HG03457 (cell line): ENCODE measurements around the gene WDR90.

Source experiments
- ATAC-seq: cut with Tn5 transposase; IDR thresholded peaks from one replicate; pipeline ENCODE4 v1.9.1; 2021; ENCODE audit warnings: moderate number of reproducible peaks; ENCODE audit not compliant: unreplicated experiment

WDR90 gene

DNA sequence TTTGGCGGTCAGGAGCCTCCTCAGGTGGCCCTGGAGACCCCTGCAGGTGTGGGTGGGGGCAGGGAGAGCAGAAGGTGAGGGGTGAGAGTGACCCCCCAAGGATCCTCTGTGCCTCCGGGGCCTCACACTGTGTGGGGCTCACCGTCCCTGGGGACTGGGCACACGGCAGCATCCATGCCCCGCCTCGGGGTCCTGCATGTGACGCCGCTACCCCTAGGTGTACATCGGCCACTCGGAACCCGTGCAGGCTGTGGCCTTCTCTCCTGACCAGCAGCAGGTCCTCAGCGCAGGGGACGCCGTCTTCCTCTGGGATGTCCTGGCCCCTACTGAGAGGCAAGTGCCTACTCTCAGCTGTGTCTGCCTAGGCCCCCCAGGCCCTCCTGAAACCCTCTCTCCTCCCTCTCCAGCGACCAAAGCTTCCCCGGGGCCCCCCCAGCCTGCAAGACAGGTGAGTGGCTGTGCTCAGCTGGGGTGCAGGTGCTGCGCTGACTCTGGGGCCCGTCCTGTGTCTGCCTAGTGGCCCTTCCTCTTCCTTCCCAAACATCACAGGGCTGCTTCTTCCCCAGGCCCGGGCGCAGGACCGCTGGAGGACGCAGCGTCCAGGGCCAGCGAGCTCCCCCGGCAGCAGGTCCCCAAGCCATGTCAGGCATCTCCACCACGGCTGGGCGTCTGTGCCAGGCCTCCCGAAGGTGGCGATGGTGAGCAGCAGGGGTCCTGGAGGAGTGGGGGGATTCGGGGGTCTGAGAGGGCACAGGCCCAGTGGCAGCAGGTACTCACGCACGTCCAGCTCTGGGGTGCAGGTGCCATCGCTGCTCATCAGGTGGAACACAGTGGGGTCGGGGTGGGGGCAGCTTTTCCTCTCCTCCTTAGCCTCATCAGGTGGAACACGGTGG is 9.8 kb downstream of the WDR90 start:
- ATAC-seq: no peak

DNA sequence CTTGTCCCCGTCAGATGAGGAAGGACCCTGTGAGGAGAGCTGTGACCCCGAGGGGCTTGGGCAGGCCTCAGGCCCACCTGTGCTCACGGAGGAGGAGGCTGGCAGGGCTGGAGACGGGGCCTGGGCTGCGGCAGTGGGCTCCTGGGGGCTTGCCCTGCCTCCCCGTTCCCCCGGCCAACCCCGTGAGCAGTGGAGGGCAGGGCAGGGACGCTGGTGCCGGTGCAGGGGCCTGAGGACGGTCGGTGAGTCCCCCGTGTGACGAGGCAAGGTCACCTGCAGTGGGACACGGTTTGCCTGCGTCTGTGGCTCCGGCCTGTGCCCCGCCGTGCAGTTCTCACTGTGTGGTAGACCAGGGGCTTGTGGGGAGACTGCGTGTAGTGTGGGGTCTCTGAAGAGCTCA is 10.5 kb downstream of the WDR90 start:
- ATAC-seq: no peak

DNA sequence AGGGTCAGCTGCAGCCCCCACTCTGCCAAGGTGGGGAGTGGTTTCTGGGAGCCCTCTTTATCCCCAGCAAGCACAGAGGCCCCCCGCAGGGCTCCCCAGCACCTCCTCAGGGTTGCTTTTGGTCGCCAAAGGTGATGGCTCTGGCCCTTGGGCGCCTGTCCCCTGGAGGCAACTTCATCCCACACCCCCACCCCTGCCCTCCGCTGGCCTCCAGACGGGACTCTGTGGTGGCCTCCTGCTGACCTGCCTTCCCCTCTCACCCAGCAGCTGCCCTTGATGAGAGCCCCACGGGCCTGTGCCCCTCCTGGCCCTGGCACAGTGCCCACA is 10.9 kb downstream of the WDR90 start:
- ATAC-seq: no peak

DNA sequence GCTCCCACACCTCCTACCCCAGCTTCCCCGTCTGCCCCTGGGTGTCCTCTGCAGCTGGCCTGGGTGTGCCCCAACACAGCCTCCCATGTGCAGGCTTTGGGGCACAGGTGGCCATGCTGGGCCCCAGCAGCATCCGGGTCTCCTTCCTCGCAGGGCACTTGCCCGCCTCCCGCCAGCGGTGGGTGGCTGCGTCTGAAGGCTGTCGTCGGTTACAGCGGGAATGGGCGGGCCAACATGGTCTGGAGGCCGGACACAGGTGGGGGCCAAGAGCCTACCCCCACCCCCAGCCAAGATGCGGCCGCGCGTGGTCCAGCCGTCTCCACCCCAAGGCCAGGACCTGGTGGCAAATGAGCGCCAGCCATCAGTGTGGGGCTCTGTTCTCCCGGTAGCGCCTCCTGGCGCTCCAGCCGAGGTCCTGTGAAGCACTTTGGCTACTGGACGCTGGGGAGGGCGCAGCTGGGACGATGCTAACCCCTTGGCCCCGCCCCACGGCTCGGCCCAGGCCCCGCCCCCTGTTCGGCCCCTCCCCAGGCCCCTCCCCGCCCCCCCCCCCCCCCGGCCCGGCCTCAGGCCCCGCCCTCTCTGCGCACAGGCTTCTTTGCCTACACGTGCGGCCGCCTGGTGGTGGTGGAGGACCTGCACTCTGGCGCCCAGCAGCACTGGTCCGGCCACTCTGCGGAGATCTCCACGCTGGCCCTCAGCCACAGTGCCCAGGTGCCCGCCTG is 11.5 kb downstream of the WDR90 start:
- no peak for ATAC-seq

DNA sequence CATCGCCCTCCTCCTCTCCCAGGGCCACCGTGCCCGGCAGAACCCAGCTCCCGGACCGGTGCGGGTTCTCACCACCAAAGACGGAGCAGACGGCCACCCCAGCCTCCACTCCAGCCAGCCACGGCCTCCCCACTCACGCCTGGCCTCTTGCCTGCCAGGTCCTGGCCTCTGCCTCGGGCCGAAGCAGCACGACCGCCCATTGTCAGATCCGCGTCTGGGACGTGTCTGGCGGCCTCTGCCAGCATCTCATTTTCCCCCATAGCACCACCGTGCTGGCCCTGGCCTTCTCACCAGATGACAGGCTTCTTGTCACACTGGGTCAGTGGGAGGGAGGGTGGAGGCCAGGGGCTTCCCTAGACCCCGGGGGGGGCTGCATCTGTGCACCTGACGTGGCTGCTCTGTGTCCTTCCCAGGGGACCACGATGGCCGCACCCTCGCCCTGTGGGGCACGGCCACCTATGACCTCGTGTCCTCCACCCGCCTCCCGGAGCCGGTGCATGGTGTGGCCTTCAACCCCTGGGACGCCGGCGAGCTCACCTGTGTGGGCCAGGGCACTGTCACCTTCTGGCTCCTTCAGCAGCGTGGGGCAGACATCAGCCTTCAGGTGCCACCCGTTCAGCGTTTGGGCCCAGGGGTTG is 12.1 kb downstream of the WDR90 start:
- no peak for ATAC-seq

DNA sequence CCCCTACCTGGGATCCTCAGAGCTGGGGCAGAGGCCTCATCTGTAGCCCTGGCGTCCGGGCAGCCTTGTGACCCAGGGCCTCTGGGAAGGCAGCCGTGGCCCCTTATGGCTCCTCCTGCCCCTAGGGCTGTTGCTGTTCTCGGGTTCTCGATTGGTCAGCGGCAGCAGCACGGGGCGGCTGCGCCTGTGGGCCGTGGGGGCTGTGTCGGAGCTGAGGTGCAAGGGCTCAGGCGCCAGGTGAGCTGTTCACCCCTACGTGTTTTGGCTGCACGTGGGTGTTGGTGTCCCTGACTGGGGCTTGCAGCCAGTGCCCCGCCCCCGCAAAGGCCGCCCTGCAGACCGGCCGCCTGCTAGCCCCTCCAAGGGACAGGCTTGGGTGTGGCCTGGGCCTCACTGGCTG is 12.9 kb downstream of the WDR90 start:
- ATAC-seq: no peak

DNA sequence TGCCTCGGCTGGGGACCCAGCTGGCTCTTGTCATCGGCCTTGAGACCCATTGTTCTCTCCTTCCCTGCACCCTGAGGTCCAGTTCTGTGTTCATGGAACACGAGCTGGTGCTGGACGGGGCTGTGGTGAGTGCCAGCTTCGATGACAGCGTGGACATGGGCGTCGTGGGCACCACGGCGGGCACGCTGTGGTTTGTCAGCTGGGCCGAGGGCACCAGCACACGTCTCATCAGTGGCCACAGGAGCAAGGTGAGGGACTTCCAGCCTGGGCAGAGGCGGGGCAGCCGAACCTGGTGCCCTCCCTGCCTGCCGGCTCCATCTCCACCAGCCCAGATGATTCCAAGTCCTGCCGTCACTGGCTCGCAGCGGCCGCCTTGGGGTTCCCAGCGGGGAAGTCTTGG is 13.4 kb downstream of the WDR90 start:
- no peak for ATAC-seq

DNA sequence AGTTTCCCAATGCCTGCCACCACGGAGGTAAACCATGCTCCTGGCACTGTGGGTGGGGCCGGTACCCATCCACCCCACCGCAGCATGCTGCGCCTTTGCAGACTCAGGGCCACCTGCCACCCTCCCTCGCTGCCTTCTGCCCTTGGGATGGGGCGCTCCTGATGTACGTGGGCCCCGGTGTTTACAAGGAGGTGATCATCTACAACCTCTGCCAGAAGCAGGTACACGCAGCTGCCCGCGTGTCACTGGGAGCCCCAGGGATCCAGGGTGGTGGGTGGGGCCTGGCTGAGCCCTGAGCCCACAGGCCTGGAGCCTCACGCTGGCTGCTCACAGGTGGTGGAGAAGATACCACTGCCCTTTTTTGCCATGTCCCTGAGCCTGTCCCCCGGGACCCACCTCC is 17.4 kb downstream of the WDR90 start:
- ATAC-seq: no peak

DNA sequence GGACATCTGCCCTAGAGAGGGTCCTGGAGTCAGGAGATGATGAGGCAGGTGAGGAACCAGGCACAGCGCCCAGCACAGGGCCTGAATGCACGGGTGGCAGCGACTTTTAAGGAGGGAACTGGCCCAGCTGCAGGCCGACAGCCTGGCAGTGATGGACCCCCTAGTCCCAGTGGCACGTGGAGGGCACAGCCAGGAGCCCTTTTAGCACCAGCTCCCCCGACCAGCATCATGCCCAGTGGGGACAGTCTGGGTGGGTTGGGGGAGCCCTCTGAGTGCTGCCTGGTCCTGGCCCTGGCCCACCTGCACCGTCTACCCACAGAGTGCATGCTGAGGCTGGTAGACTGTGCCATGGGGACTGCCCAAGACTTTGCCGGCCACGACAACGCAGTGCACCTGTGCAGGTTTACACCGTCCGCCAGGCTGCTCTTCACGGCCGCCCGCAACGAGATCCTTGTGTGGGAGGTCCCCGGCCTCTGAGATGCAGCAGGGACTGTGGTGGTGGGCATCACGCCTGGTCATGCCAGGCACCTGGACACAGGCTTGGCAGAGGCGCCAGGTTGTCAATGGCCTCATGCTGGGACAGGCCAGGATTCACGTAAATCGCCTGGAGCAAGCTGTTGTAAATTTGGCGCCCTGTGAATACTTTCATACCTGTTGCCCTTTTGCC is 18.1 kb downstream of the WDR90 start:
- no peak for ATAC-seq

DNA sequence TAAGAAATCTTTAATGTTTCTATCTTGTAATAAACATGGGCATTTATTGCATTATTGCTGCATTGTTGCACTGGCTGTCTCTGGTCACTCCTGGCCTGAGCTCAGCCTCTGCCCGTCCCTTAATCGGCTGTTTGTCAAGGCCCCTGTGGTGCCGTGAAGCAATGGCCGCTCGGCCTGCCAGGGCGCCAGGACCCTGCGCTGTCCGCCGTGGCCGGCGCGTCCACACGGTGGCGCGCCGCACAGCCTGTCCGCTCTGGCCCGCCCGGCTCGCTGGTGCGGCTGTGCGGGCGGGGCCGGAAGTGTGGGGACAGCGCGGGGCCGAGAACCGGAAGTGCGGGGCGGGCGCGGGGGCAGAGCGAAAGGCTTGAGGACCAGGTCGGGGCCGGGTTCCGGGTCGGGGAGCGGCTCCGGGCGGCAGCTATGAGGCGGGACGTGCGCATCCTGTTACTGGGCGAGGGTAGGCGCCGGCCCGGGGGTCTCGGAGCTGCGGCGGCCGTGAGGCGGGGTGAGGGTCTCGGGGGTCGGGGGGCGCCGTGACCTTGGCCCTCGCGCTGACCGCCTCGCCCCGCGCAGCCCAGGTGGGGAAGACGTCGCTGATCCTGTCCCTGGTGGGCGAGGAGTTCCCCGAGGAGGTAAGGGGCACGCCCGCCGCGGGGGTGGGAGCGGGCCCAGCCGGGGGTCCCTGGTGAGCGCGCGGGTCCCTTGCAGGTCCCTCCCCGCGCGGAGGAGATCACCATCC is 18.8 kb downstream of the WDR90 start, which contains the start of gene RHOT2:
TSS of gene RHOT2 (plus strand) at position 353 of the 739 bp plus-strand sequence. CDS start at position 421, 68 bp downstream.
- peak; percentile 66 for ATAC-seq

DNA sequence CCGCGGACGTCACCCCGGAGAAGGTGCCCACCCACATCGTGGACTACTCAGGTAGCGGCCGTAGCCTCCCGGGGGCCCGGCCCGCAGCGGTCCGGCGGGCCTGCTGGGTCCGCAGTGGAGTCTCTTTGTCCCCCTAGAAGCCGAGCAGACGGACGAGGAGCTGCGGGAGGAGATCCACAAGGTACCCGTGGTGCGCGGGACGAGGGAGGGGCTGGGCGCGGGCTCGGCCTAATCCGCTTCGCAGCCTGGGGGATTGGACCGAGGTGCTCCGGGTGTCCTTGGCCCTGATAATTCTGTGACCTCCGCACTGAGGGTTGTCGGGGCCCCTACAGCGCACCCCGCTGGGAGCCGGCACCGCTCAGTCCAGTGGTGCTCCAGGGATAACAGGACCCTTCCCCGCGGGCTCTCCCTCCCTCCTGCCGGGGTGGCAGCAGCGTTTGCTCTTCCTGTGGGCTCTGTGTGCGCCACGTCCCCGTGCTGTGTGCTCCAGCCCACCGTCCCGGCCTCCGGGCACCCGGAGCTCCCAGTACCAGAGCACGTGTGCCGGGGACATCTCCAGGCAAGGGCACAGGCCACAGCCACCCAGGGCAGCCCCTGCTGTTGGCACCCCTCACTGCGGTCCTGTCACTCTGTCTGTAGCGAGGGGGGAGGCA is 19.5 kb downstream of the WDR90 start:
- ATAC-seq: no peak

DNA sequence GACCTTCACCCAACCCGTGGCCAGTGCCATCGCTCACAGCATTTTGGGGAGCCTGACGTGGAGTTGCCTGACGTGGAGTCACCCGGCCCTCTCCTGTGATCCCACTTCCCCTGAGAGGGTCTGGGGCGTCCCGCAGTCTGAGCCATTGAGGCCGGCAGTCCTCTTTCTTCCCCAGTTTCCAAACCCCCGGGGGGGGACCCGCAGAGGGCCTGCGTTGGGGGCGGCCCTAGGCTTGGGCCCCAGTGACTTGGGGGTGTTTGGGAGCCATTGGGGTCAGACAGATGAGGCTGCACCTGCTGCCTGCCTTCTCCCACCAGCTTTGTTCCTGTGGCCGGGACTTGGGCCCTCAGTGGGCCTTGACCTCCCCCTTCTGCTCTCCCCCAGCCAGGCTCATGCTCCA is 20.5 kb downstream of the WDR90 start:
- no peak for ATAC-seq

DNA sequence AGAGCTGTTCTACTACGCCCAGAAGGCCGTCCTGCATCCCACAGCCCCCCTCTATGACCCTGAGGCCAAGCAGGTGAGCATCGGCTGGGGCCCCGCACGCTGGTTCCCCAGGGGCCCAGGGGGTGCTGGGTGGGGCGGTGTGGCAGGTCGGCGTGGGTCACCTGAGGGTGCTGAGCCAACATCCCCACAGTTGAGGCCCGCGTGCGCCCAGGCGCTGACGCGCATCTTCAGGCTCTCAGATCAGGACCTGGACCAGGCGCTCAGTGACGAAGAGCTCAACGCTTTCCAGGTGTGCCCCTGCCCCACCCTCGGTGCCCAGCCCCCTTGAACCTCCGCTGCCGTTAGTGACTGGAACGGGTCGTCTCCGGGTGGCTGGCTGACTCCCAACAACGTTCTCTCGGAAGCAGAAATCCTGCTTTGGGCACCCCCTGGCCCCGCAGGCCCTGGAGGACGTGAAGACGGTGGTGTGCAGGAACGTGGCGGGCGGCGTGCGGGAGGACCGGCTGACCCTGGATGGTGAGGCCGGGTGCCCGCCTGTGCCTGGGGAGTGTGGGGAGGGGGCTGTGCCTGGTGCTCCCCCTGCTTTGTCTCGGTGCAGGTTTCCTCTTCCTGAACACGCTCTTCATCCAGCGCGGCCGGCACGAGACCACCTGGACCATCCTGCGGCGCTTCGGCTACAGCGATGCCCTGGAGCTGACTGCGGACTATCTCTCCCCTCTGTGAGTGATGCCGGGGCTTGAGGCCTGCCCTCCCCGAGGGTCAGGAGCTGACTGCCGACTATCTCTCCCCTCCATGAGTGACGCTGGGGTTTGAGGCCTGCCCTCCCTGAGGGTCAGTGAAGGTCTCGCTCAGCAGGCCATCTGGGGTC is 21.6 kb downstream of the WDR90 start:
- no peak for ATAC-seq

DNA sequence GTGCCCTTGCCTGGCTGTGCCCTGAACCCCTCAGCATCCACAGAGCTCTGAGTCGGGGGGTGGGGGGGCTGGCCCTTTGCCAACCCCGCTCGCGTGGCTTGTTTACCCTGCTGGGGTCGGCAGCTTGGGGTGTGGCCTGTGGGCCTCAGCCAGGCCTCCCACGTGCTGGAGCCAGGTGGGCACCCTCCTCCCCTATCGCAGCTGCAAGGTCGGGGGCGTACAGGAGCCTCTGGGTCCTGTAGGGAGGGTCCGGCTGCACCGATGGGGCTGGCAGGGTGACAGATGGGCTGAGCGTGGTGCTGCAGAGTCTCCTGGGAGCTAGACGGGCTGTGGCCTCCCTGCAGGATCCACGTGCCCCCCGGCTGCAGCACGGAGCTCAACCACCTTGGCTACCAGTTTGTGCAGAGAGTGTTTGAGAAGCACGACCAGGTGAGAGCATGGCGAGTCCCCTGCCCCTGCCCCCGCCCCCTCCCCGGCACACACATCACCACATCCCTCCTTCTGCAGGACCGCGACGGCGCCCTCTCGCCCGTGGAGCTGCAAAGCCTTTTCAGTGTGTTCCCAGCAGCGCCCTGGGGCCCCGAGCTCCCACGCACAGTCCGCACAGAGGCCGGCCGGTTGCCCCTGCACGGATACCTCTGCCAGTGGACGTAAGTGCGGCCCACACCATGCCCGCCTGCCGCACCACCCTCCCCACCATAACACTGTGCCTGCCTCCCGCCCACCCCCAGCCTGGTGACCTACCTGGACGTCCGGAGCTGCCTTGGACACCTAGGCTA is 22.4 kb downstream of the WDR90 start:
- ATAC-seq: no peak

DNA sequence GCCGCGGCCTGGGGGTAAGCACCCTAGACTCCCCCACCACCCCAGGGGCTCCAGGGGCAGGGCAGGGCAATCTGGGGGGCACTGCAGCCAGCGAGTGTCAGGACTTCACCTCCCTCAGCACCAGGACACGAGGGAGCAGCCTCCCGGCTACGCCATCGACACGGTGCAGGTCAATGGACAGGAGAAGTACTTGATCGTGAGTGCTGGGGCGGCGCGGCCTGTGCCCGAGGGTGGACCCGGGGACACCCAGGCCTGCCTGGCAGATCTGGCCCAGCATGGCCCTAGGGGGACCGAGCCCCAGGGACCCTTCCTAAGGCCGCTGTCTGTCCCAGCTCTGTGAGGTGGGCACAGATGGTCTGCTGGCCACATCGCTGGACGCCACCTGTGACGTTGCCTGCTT is 23.2 kb downstream of the WDR90 start:
- ATAC-seq: no peak

DNA sequence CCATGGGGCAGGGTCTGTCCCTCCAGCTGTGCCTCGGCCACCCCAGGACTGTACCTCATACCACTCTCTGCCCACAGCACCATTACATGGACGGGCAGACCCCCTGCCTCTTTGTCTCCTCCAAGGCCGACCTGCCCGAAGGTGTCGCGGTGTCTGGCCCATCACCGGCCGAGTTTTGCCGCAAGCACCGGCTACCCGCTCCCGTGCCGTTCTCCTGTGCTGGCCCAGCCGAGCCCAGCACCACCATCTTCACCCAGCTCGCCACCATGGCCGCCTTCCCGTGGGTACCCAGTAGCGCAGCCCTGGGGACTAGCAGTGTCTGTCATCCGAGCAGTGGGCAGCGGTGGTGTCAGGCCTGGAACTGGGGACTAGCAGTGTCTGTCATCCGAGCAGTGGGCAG is 23.7 kb downstream of the WDR90 start:
- no peak for ATAC-seq

DNA sequence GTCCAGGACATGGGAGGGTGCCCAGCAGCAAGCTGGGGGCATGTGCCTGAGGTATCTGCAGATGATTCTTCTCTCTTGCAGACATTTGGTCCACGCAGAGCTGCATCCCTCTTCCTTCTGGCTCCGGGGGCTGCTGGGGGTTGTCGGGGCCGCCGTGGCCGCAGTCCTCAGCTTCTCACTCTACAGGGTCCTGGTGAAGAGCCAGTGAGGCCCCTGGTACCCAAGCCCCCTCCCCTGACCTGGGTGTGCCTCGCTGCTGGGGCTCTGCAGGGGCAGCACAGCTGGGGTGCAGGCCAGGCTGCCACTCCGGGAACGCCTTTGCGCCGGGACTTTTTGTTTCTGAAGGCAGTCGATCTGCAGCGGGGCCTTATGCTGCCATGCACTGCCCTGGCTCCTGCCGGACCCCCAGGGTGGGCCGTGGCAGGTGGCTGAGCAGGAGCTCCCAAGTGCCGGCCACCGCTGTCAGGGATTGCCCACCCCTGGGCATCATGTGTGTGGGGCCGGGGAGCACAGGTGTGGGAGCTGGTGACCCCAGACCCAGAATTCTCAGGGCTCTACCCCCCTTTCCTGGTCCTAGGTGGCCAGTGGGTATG is 24.3 kb downstream of the WDR90 start:
- no peak for ATAC-seq
